Measurements from ENCODE around the gene ATP13A4.

Gene ATP13A4, protein sequence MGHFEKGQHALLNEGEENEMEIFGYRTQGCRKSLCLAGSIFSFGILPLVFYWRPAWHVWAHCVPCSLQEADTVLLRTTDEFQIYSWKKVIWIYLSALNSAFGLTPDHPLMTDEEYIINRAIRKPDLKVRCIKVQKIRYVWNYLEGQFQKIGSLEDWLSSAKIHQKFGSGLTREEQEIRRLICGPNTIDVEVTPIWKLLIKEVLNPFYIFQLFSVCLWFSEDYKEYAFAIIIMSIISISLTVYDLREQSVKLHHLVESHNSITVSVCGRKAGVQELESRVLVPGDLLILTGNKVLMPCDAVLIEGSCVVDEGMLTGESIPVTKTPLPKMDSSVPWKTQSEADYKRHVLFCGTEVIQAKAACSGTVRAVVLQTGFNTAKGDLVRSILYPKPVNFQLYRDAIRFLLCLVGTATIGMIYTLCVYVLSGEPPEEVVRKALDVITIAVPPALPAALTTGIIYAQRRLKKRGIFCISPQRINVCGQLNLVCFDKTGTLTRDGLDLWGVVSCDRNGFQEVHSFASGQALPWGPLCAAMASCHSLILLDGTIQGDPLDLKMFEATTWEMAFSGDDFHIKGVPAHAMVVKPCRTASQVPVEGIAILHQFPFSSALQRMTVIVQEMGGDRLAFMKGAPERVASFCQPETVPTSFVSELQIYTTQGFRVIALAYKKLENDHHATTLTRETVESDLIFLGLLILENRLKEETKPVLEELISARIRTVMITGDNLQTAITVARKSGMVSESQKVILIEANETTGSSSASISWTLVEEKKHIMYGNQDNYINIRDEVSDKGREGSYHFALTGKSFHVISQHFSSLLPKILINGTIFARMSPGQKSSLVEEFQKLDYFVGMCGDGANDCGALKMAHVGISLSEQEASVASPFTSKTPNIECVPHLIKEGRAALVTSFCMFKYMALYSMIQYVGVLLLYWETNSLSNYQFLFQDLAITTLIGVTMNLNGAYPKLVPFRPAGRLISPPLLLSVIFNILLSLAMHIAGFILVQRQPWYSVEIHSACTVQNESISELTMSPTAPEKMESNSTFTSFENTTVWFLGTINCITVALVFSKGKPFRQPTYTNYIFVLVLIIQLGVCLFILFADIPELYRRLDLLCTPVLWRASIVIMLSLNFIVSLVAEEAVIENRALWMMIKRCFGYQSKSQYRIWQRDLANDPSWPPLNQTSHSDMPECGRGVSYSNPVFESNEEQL

GRCh38 chr3:193554811-193555210 lies at the start of gene ATP13A4:
TSS of gene ATP13A4 (minus strand) at chr3:193554895. CDS start at chr3:193554799, 96 bp downstream.
- Histone ChIP-seq H3K4me3 (ENCODE audit: low read depth, low read length) (no peak within 1 kb of the TSS), H3K9me3 (ENCODE audit: severe bottlenecking) (no peaks in the 10 kb centered on the region), H3K27me3 (ENCODE audit: insufficient read depth, low read depth, severe bottlenecking) (no peaks in the 10 kb centered on the region), H3K36me3 (no peaks in the 10 kb centered on the region), H3K27ac (no peak within 1 kb of the TSS)
- no peak for DNase-seq
- TF ChIP-seq CTCF (IDR thresholded peaks at IDR 0.05; ENCODE audit: low read depth, low read length): no peak

GRCh38 chr3:193599393-193599792 lies 44.7 kb upstream of the ATP13A4 start:
- no peak overlapping the region for H3K4me3 ChIP-seq (ENCODE audit: low read depth, low read length)
- no peaks in the 10 kb centered on the region for H3K9me3 ChIP-seq (ENCODE audit: severe bottlenecking)
- no peak for DNase-seq
- no peak for TF ChIP-seq CTCF (IDR thresholded peaks at IDR 0.05; ENCODE audit: low read depth, low read length)
- no peaks in the 10 kb centered on the region for H3K36me3 ChIP-seq
- H3K27ac ChIP-seq: no peak overlapping the region
- no peaks in the 10 kb centered on the region for H3K27me3 ChIP-seq (ENCODE audit: insufficient read depth, low read depth, severe bottlenecking)

DNA sequence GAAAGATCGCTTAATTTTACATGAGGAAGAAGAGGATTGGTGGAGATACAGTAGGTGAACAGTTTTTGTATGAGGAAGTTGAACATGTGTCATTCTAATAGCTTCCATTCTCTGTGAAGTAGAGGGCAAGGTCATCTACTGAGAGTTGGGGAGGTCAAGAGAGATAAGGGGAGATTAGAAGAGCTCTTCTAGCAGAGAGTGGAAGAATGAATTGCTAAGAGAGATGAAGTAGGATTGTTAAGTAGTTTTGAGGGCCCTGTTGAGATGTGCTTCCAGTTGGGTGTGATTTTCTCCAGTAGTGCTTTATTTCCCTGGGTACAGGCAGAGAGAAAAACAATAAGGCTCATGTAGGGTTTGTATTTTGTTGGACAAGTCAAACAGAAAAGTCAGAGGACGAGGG lies 43.5 kb upstream of the ATP13A4 start:
- Histone ChIP-seq H3K9me3 (ENCODE audit: severe bottlenecking) (no peaks in the 10 kb centered on the region), H3K36me3 (no peaks in the 10 kb centered on the region), H3K27ac (no peak overlapping the region), H3K4me3 (ENCODE audit: low read depth, low read length) (no peak overlapping the region), H3K27me3 (ENCODE audit: insufficient read depth, low read depth, severe bottlenecking) (no peaks in the 10 kb centered on the region)
- TF ChIP-seq CTCF (IDR thresholded peaks at IDR 0.05; ENCODE audit: low read depth, low read length): no peak
- no peak for DNase-seq

DNA sequence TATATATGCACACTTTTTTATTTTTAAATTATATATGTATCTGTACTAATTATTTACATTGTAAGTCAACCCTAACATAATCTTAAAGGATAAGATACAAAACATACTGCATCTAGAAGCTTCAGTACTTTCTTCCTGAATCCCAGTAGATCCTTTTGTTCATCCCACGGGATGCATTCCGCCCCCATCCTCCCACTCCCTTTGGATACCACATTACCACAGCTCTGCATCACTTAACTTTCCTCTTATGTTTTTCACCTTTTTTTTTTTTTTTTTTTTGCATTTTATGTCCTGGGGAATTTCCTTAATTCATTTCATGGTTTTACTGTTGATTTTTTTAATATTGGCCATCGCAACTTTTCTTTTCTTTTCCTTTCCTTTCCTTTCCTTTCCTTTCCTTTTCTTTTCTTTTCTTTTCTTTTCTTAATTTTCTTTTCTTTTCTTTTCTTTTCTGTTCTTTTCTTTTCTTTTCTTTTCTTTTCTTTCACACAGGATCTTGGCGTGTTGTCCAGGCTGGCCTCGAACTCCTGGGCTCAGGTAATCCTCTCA lies 41.3 kb upstream of the ATP13A4 start:
- no peak overlapping the region for H3K27ac ChIP-seq
- H3K4me3 ChIP-seq (ENCODE audit: low read depth, low read length): no peak overlapping the region
- DNase-seq: no peak
- H3K36me3 ChIP-seq: no peaks in the 10 kb centered on the region
- no peaks in the 10 kb centered on the region for H3K9me3 ChIP-seq (ENCODE audit: severe bottlenecking)
- no peak for TF ChIP-seq CTCF (IDR thresholded peaks at IDR 0.05; ENCODE audit: low read depth, low read length)
- no peaks in the 10 kb centered on the region for H3K27me3 ChIP-seq (ENCODE audit: insufficient read depth, low read depth, severe bottlenecking)

DNA sequence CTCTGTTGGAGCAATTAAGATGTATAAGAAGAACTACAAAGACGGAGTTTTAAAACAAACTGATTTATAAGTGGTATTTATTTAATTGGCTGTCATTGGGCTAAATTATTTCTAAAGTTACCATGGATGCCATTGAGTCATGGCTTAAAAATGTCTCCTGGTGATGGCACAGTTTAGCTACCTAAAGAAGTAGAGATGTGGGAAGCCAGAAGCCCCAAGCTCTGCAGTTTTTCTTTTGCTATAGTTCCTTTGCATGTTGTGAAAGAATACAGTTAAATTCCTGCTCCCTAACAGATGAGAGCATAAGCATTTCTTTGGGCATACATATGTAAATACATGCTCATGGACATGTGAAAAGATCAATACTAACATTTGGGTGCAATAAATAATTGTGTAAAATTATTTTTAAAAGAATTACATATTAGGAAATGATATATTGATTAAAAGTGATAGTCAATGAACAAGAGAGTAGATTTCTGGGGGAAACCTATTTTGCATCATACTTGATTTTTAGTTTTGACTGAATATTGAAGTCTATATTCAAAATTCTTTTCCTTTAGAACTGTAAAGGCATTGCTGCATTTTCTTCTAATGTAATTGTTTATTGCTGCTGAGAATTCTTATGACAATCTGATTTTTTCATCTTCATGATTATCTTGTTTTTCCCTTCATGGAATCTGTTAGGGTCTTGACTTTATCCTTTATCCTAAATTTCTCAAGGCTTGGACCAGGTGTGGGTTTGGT lies 40.4 kb upstream of the ATP13A4 start:
- TF ChIP-seq CTCF (IDR thresholded peaks at IDR 0.05; ENCODE audit: low read depth, low read length): no peak
- Histone ChIP-seq H3K9me3 (ENCODE audit: severe bottlenecking) (no peaks in the 10 kb centered on the region), H3K27me3 (ENCODE audit: insufficient read depth, low read depth, severe bottlenecking) (no peaks in the 10 kb centered on the region), H3K27ac (no peak overlapping the region), H3K36me3 (no peaks in the 10 kb centered on the region), H3K4me3 (ENCODE audit: low read depth, low read length) (no peak overlapping the region)
- DNase-seq: no peak

Data from WERI-Rb-1 (cell line).